ENCODE results near the gene MALT1.
"Not testable (repeated sequence)": the region's sequence is repeated elsewhere in the genome, so short reads cannot be mapped to it uniquely, and the experiment has no call there.

MALT1 gene

GRCh38 chr18:58748899-58749595 lies 77.8 kb downstream of the MALT1 start:
- DNase-seq: no peak

GRCh38 chr18:58753976-58754375 lies 82.7 kb downstream of the MALT1 start:
- no peak for DNase-seq

GRCh38 chr18:58754544-58755068 lies 83.3 kb downstream of the MALT1 start:
- no peak for DNase-seq

- no peak for DNase-seq
Measured at GRCh38 chr18:58755304-58756010, 84.2 kb downstream of the MALT1 start.

GRCh38 chr18:58756148-58756547 lies 84.9 kb downstream of the MALT1 start:
- DNase-seq: no peak

GRCh38 chr18:58756596-58757240 lies 85.5 kb downstream of the MALT1 start:
- no peak for DNase-seq

- not testable (repeated sequence) for DNase-seq
Measured at GRCh38 chr18:58757351-58757750, 86.1 kb downstream of the MALT1 start.

- no peak for DNase-seq
Measured at GRCh38 chr18:58758046-58758445, 86.8 kb downstream of the MALT1 start.

- DNase-seq: no peak
Measured at GRCh38 chr18:58758606-58759005, 87.3 kb downstream of the MALT1 start.

GRCh38 chr18:58761241-58761969 lies 90.1 kb downstream of the MALT1 start:
- no peak for DNase-seq

- no peak for DNase-seq
Measured at GRCh38 chr18:58761970-58762780, 90.9 kb downstream of the MALT1 start.

GRCh38 chr18:58762781-58763171 lies 91.5 kb downstream of the MALT1 start:
- DNase-seq: no peak

- no peak for DNase-seq
Measured at GRCh38 chr18:58766164-58766563, 94.9 kb downstream of the MALT1 start.

GRCh38 chr18:58766946-58767345 lies 95.7 kb downstream of the MALT1 start:
- DNase-seq: no peak

GRCh38 chr18:58768293-58768974 lies 97.2 kb downstream of the MALT1 start:
- DNase-seq: peak; percentile 85

GRCh38 chr18:58769321-58769720 lies 98.1 kb downstream of the MALT1 start:
- DNase-seq: no peak

- no peak for DNase-seq
Measured at GRCh38 chr18:58770601-58771000, 99.3 kb downstream of the MALT1 start.

GRCh38 chr18:58772161-58772560 lies 100.9 kb downstream of the MALT1 start:
- DNase-seq: no peak

GRCh38 chr18:58776084-58776483 lies 104.8 kb downstream of the MALT1 start:
- DNase-seq: no peak

- not testable (repeated sequence) for DNase-seq
Measured at GRCh38 chr18:58776541-58776940, 105.3 kb downstream of the MALT1 start.

- DNase-seq: no peak
Measured at GRCh38 chr18:58777471-58777870, 106.2 kb downstream of the MALT1 start.

- DNase-seq: no peak
Measured at GRCh38 chr18:58779529-58779928, 108.3 kb downstream of the MALT1 start.

All from activated CD4-positive, alpha-beta T cell treated with anti-CD3 and anti-CD28 coated beads for 48 hours (primary cell).